Measurements from ENCODE around the gene HFM1. TPM values are rescaled to one million over a fixed set of nuclear protein-coding genes. Genes with fewer than 3 reads are reported as not detected.

HFM1 gene
- total RNA-seq, 8 experiments from 2014 or later: 0.46 to 27.5 (median 10.7) TPM

GRCh38 chr1:91282695-91283420 lies 121.8 kb downstream of the HFM1 start:
- Histone ChIP-seq H3K4me3 (no peak overlapping the region), H3K27ac (no peak overlapping the region), H3K4me1 (replicated peaks in 1 of 2) (no peaks in the 10 kb centered on the region)
- ATAC-seq (replicated peaks in 6 of 8): peak in 7 of 8 experiments; percentile 47 to 82 (median 55)
- 20 to 100% (median 40%) methylated on average over 2 to 6 of the region's 6 CpGs; no CpG with 5 or more reads in 2 of the 10 experiments for WGBS, 10 experiments
- in situ Hi-C loops (cut with MboI; ENCODE audit: low pct_unique_long_range_greater_than_20kb in 2 of 9, low sequenced_read_pairs in 9 of 9, unreplicated experiment in 9 of 9): loop anchor here in 2 of 9 experiments (25.0 kb wide), 2 partner anchors 129 to 654 kb away; partner anchors contain the start of genes BRDT (in 1 of the 2) and HFM1 (in 1 of the 2)

GRCh38 chr1:91281782-91282181 lies 122.9 kb downstream of the HFM1 start:
- no peak overlapping the region for H3K27ac ChIP-seq
- ATAC-seq (replicated peaks in 6 of 8): no peak
- 37 to 79% (median 74%) methylated on average over 4 to 6 of the region's 6 CpGs for WGBS, 10 experiments
- H3K4me1 ChIP-seq (replicated peaks in 1 of 2): no peaks in the 10 kb centered on the region
- in situ Hi-C loops (cut with MboI; ENCODE audit: low pct_unique_long_range_greater_than_20kb in 2 of 9, low sequenced_read_pairs in 9 of 9, unreplicated experiment in 9 of 9): loop anchor here in 2 of 9 experiments (25.0 kb wide), 2 partner anchors 131 to 656 kb away; partner anchors contain the start of genes BRDT (in 1 of the 2) and HFM1 (in 1 of the 2)
- H3K4me3 ChIP-seq: no peak overlapping the region

GRCh38 chr1:91278754-91279153 lies 125.9 kb downstream of the HFM1 start:
- Histone ChIP-seq H3K27ac (no peak overlapping the region), H3K4me3 (no peak overlapping the region), H3K4me1 (replicated peaks in 1 of 2) (no peaks in the 10 kb centered on the region)
- ATAC-seq (replicated peaks in 6 of 8): peak in 3 of 8 experiments; percentile 19 to 35 (median 26)
- 67 to 100% (median 80%) methylated on average over 1 of the region's 1 CpG; no CpG with 5 or more reads in 5 of the 10 experiments for WGBS, 10 experiments
- in situ Hi-C loops (cut with MboI; ENCODE audit: low pct_unique_long_range_greater_than_20kb in 2 of 9, low sequenced_read_pairs in 9 of 9, unreplicated experiment in 9 of 9): loop anchor here in 3 of 9 experiments (10.0 to 25.0 kb wide), 3 partner anchors 104 to 659 kb away; partner anchors contain the start of genes BRDT (in 1 of the 3) and HFM1 (in 1 of the 3)

- Histone ChIP-seq H3K27ac (no peak overlapping the region), H3K4me1 (replicated peaks in 1 of 2) (no peaks in the 10 kb centered on the region), H3K4me3 (no peak overlapping the region)
- in situ Hi-C loops (cut with MboI; ENCODE audit: low pct_unique_long_range_greater_than_20kb in 2 of 9, low sequenced_read_pairs in 9 of 9, unreplicated experiment in 9 of 9): loop anchor here in 1 of 9 experiments (10.0 kb wide), 1 partner anchor 99 kb away; no protein-coding TSS in a partner anchor
- WGBS, 10 experiments: 17 to 100% (median 79%) methylated on average over 1 of the region's 1 CpG; no CpG with 5 or more reads in 2 of the 10 experiments
- ATAC-seq (replicated peaks in 6 of 8): no peak
These were observed 130.8 kb downstream of the HFM1 start for GRCh38 chr1:91273875-91274274.

GRCh38 chr1:91261655-91262054 lies 143.0 kb downstream of the HFM1 start:
- 28 to 100% (median 75%) methylated on average over 1 to 2 of the region's 2 CpGs for WGBS, 10 experiments
- no peak for ATAC-seq (replicated peaks in 6 of 8)
- Histone ChIP-seq H3K27ac (no peak overlapping the region), H3K4me3 (no peak overlapping the region), H3K4me1 (replicated peaks in 1 of 2) (no peaks in the 10 kb centered on the region)
- in situ Hi-C loops (cut with MboI; ENCODE audit: low pct_unique_long_range_greater_than_20kb in 2 of 9, low sequenced_read_pairs in 9 of 9, unreplicated experiment in 9 of 9): no loop called here

- 29 to 100% (median 47%) methylated on average over 1 to 3 of the region's 3 CpGs; no CpG with 5 or more reads in 2 of the 10 experiments for WGBS, 10 experiments
- Histone ChIP-seq H3K4me3 (no peak overlapping the region), H3K27ac (no peak overlapping the region), H3K4me1 (replicated peaks in 1 of 2) (no peaks in the 10 kb centered on the region)
- no peak for ATAC-seq (replicated peaks in 6 of 8)
- in situ Hi-C loops (cut with MboI; ENCODE audit: low pct_unique_long_range_greater_than_20kb in 2 of 9, low sequenced_read_pairs in 9 of 9, unreplicated experiment in 9 of 9): no loop called here
These were observed 159.2 kb downstream of the HFM1 start for GRCh38 chr1:91245435-91245834.

GRCh38 chr1:91244737-91245136 lies 159.9 kb downstream of the HFM1 start:
- H3K4me1 ChIP-seq (replicated peaks in 1 of 2): no peaks in the 10 kb centered on the region
- 7 to 97% (median 56%) methylated on average over 2 of the region's 2 CpGs; no CpG with 5 or more reads in 1 of the 10 experiments for WGBS, 10 experiments
- no peak overlapping the region for H3K4me3 ChIP-seq
- no peak overlapping the region for H3K27ac ChIP-seq
- in situ Hi-C loops (cut with MboI; ENCODE audit: low pct_unique_long_range_greater_than_20kb in 2 of 9, low sequenced_read_pairs in 9 of 9, unreplicated experiment in 9 of 9): no loop called here
- no peak for ATAC-seq (replicated peaks in 6 of 8)

- no peak for ATAC-seq (replicated peaks in 6 of 8)
- H3K4me3 ChIP-seq: no peak overlapping the region
- in situ Hi-C loops (cut with MboI; ENCODE audit: low pct_unique_long_range_greater_than_20kb in 2 of 9, low sequenced_read_pairs in 9 of 9, unreplicated experiment in 9 of 9): no loop called here
- H3K4me1 ChIP-seq (replicated peaks in 1 of 2): no peaks in the 10 kb centered on the region
- H3K27ac ChIP-seq: no peak overlapping the region
These were observed 161.5 kb downstream of the HFM1 start for GRCh38 chr1:91243171-91243570.

- in situ Hi-C loops (cut with MboI; ENCODE audit: low pct_unique_long_range_greater_than_20kb in 2 of 9, low sequenced_read_pairs in 9 of 9, unreplicated experiment in 9 of 9): no loop called here
These were observed 170.5 kb downstream of the HFM1 start for GRCh38 chr1:91234181-91234580.

GRCh38 chr1:91226741-91227140 lies 177.9 kb downstream of the HFM1 start:
- no peak for ATAC-seq (replicated peaks in 6 of 8)
- WGBS, 10 experiments: 30 to 100% (median 84%) methylated on average over 1 to 7 of the region's 7 CpGs

More at GRCh38 chr1:91234181-91234580, 170.5 kb downstream of the HFM1 start:
- WGBS, 10 experiments: 0 to 67% (median 33%) methylated on average over 1 of the region's 1 CpG; no CpG with 5 or more reads in 1 of the 10 experiments
- no peak overlapping the region for H3K4me3 ChIP-seq
- H3K4me1 ChIP-seq (replicated peaks in 1 of 2): no peaks in the 10 kb centered on the region
- ATAC-seq (replicated peaks in 6 of 8): no peak
- H3K27ac ChIP-seq: no peak overlapping the region

GRCh38 chr1:91224878-91225277 lies 179.8 kb downstream of the HFM1 start:
- 0 to 100% (median 84%) methylated on average over 1 to 4 of the region's 4 CpGs for WGBS, 10 experiments
- H3K4me3 ChIP-seq: no peak overlapping the region
- in situ Hi-C loops (cut with MboI; ENCODE audit: low pct_unique_long_range_greater_than_20kb in 2 of 9, low sequenced_read_pairs in 9 of 9, unreplicated experiment in 9 of 9): no loop called here
- no peaks in the 10 kb centered on the region for H3K4me1 ChIP-seq (replicated peaks in 1 of 2)
- no peak overlapping the region for H3K27ac ChIP-seq
- no peak for ATAC-seq (replicated peaks in 6 of 8)

More at GRCh38 chr1:91226741-91227140, 177.9 kb downstream of the HFM1 start:
- in situ Hi-C loops (cut with MboI; ENCODE audit: low pct_unique_long_range_greater_than_20kb in 2 of 9, low sequenced_read_pairs in 9 of 9, unreplicated experiment in 9 of 9): no loop called here
- Histone ChIP-seq H3K4me3 (no peak overlapping the region), H3K27ac (no peak overlapping the region), H3K4me1 (replicated peaks in 1 of 2) (no peaks in the 10 kb centered on the region)

- Histone ChIP-seq H3K27ac (no peak overlapping the region), H3K4me3 (no peak overlapping the region), H3K4me1 (replicated peaks in 1 of 2) (no peaks in the 10 kb centered on the region)
- WGBS, 10 experiments: 80 to 100% (median 87%) methylated on average over 1 to 4 of the region's 4 CpGs; no CpG with 5 or more reads in 2 of the 10 experiments
- in situ Hi-C loops (cut with MboI; ENCODE audit: low pct_unique_long_range_greater_than_20kb in 2 of 9, low sequenced_read_pairs in 9 of 9, unreplicated experiment in 9 of 9): no loop called here
- ATAC-seq (replicated peaks in 6 of 8): no peak
These were observed 183.6 kb downstream of the HFM1 start for GRCh38 chr1:91221017-91221416.

- Histone ChIP-seq H3K4me3 (no peak overlapping the region), H3K27ac (no peak overlapping the region), H3K4me1 (replicated peaks in 1 of 2) (no peaks in the 10 kb centered on the region)
- ATAC-seq (replicated peaks in 6 of 8): no peak
- in situ Hi-C loops (cut with MboI; ENCODE audit: low pct_unique_long_range_greater_than_20kb in 2 of 9, low sequenced_read_pairs in 9 of 9, unreplicated experiment in 9 of 9): no loop called here
- 17 to 95% (median 90%) methylated on average over 2 to 8 of the region's 8 CpGs; no CpG with 5 or more reads in 3 of the 10 experiments for WGBS, 10 experiments
These were observed 186.7 kb downstream of the HFM1 start for GRCh38 chr1:91217911-91218310.
